GM19395 (cell line): ENCODE measurements around the gene NOP16.

Source experiments
- ATAC-seq: cut with Tn5 transposase; IDR thresholded peaks from one replicate; pipeline ENCODE4 v1.9.1; 2021; ENCODE audit warnings: mild to moderate bottlenecking, moderate library complexity; ENCODE audit not compliant: unreplicated experiment

NOP16 gene

GRCh38 chr5:176362233-176362490 is 26.2 kb downstream of the NOP16 start:
- peak; percentile 10 for ATAC-seq

GRCh38 chr5:176361437-176362232 is 26.8 kb downstream of the NOP16 start, which contains the start of gene KIAA1191:
Gene KIAA1191, minus strand, starts transcription at chr5:176361764. Its CDS starts 2,256 bp downstream, at chr5:176359508.
- ATAC-seq, result peak; percentile 93

- ATAC-seq, result no peak
Observed at GRCh38 chr5:176360894-176361436, 27.4 kb downstream of the NOP16 start.

- ATAC-seq, result no peak
Observed at GRCh38 chr5:176359658-176360057, 28.7 kb downstream of the NOP16 start.

GRCh38 chr5:176356179-176356566 is 32.2 kb downstream of the NOP16 start:
- ATAC-seq, result no peak

GRCh38 chr5:176355400-176356178 is 32.8 kb downstream of the NOP16 start:
- no peak for ATAC-seq

GRCh38 chr5:176353533-176353932 is 34.9 kb downstream of the NOP16 start:
- ATAC-seq, result no peak

- ATAC-seq, result no peak
Observed at GRCh38 chr5:176352116-176352878, 36.1 kb downstream of the NOP16 start.

- no peak for ATAC-seq
Observed at GRCh38 chr5:176350416-176350815, 38.0 kb downstream of the NOP16 start.

- no peak for ATAC-seq
Observed at GRCh38 chr5:176342766-176343458, 45.5 kb downstream of the NOP16 start.

GRCh38 chr5:176342158-176342483 is 46.3 kb downstream of the NOP16 start:
- no peak for ATAC-seq

GRCh38 chr5:176341325-176342157 is 46.9 kb downstream of the NOP16 start:
- no peak for ATAC-seq

- ATAC-seq, result no peak
Observed at GRCh38 chr5:176339304-176339703, 49.1 kb downstream of the NOP16 start.

- ATAC-seq, result no peak
Observed at GRCh38 chr5:176337913-176338312, 50.5 kb downstream of the NOP16 start.

GRCh38 chr5:176334031-176334770 is 54.2 kb downstream of the NOP16 start:
- no peak for ATAC-seq
